IMR-90 (cell line): ENCODE results near the gene SEC16A. TPM values are rescaled to one million over a fixed set of nuclear protein-coding genes. Genes with fewer than 3 reads are reported as not detected.

Source experiments
- ATAC-seq: fragments of 200-7000 bp; cut with Tn5 transposase; 2 replicates; pipeline ENCODE4 v1.9.1; 2020; ENCODE audit warnings: low read depth, mild to moderate bottlenecking, moderate library complexity
- BruUV-seq: library from RNA; stranded (reverse); fragments of 400-500 nt; replicated peaks from 2 replicates; lab custom pipeline; 2021; lab: Mats Ljungman, UMichigan
- CTCF ChIA-PET: fragments of 300-600 bp; formaldehyde crosslinking; extraction: SDS; loops from one replicate; lab custom pipeline; 2021; ENCODE audit warnings: antibody characterized with exemption; lab: Yijun Ruan, JAX
- POLR2A ChIA-PET: fragments of 300-600 bp; sonication (Branson Sonifier 250); formaldehyde crosslinking; loops from one replicate; lab custom pipeline; 2022; ENCODE audit warnings: antibody characterized with exemption; ENCODE audit not compliant: unreplicated experiment; lab: Charles Lee
- DNase-seq: peaks from one replicate; pipeline ENCODE4 v3.0.0; 2013
- H2AFZ ChIP-seq: replicated peaks from 2 replicates; pipeline ENCODE3; 2013; ENCODE audit warnings: low read length, mild to moderate bottlenecking; ENCODE audit not compliant: poor library complexity
- H2AK5ac ChIP-seq: 2 replicates; pipeline ENCODE4 v1.6.1; 2013; ENCODE audit warnings: low read depth, low read length, inconsistent platforms
- H2AK9ac ChIP-seq: replicated peaks from 2 replicates; pipeline ENCODE3; 2013; ENCODE audit warnings: mild to moderate bottlenecking, low read depth, low read length, moderate library complexity; ENCODE audit not compliant: poor library complexity
- H2BK120ac ChIP-seq: 2 replicates; pipeline ENCODE4 v1.6.1; 2013; ENCODE audit warnings: low read depth, low read length, inconsistent platforms
- H2BK15ac ChIP-seq: 3 replicates; pipeline ENCODE4 v1.6.1; 2013; ENCODE audit warnings: low read depth, low read length, inconsistent platforms
- H2BK20ac ChIP-seq: 2 replicates; pipeline ENCODE4 v1.6.1; 2013; ENCODE audit warnings: low read depth, mild to moderate bottlenecking, inconsistent platforms, low read length, moderate library complexity
- H2BK5ac ChIP-seq: 2 replicates; pipeline ENCODE4 v1.6.1; 2013; ENCODE audit warnings: mild to moderate bottlenecking, low read depth, low read length, inconsistent platforms; ENCODE audit not compliant: poor library complexity, severe bottlenecking
- H3K14ac ChIP-seq: replicated peaks from 2 replicates; pipeline ENCODE4 v1.6.1; 2013; ENCODE audit warnings: low read depth, low read length, inconsistent platforms
- H3K18ac ChIP-seq: 2 replicates; pipeline ENCODE4 v1.6.1; 2013; ENCODE audit warnings: low read depth, low read length, control low read depth
- H3K23ac ChIP-seq: 2 replicates; pipeline ENCODE4 v1.6.1; 2013; ENCODE audit warnings: low read depth, low read length, inconsistent platforms
- H3K27ac ChIP-seq: 2 replicates; pipeline ENCODE4 v1.5.1; 2013; ENCODE audit warnings: mild to moderate bottlenecking, control low read depth, low read length; ENCODE audit not compliant: insufficient read depth
- H3K27me3 ChIP-seq: 2 replicates; pipeline ENCODE4 v1.6.1; 2013; ENCODE audit warnings: low read length; ENCODE audit not compliant: control insufficient read depth, insufficient read depth
- H3K36me3 ChIP-seq: 2 replicates; pipeline ENCODE4 v1.6.1; 2013; ENCODE audit warnings: low read length, mixed read lengths; ENCODE audit not compliant: control insufficient read depth, insufficient read depth
- H3K4ac ChIP-seq: 2 replicates; pipeline ENCODE4 v1.6.1; 2013; ENCODE audit warnings: low read depth, low read length, inconsistent platforms
- H3K4me1 ChIP-seq: 2 replicates; pipeline ENCODE4 v1.6.1; 2013; ENCODE audit warnings: low read length, mixed read lengths; ENCODE audit not compliant: control insufficient read depth, insufficient read depth
- H3K4me2 ChIP-seq: 2 replicates; pipeline ENCODE4 v1.6.1; 2013; ENCODE audit warnings: low read depth, mild to moderate bottlenecking, control low read depth, low read length, moderate library complexity
- H3K4me3 ChIP-seq: 2 replicates; pipeline ENCODE4 v1.5.1; 2013; ENCODE audit warnings: low read depth, mild to moderate bottlenecking, control low read depth, low read length, moderate library complexity; ENCODE audit not compliant: insufficient read depth
- H3K56ac ChIP-seq: 2 replicates; pipeline ENCODE4 v1.6.1; 2013; ENCODE audit warnings: low read length, inconsistent platforms; ENCODE audit not compliant: insufficient read depth; ENCODE audit errors: extremely low read depth
- H3K79me1 ChIP-seq, 2 experiments: 2 replicates each; pipeline ENCODE4 v1.6.1; 2013; ENCODE audit warnings: low read length in 2 of 2, inconsistent platforms in 1 of 2, low read depth in 1 of 2
- H3K9ac ChIP-seq: 2 replicates; pipeline ENCODE4 v1.6.1; 2013; ENCODE audit warnings: low read depth, low read length, control low read depth
- H3K9me1 ChIP-seq: 2 replicates; pipeline ENCODE4 v1.6.1; 2013; ENCODE audit warnings: low read length, inconsistent platforms; ENCODE audit not compliant: insufficient read depth
- H3K9me3 ChIP-seq: 2 replicates; pipeline ENCODE4 v1.6.1; 2013; ENCODE audit warnings: low read length; ENCODE audit not compliant: control insufficient read depth, insufficient read depth
- H4K20me1 ChIP-seq: 2 replicates; pipeline ENCODE4 v1.6.1; 2013; ENCODE audit warnings: low read length, inconsistent platforms; ENCODE audit not compliant: insufficient read depth
- H4K5ac ChIP-seq: 2 replicates; pipeline ENCODE4 v1.6.1; 2013; ENCODE audit warnings: mild to moderate bottlenecking, low read depth, low read length, control low read depth
- H4K8ac ChIP-seq, 2 experiments: 2 replicates each; pipeline ENCODE4 v1.6.1; 2013; ENCODE audit warnings: low read depth in 2 of 2, low read length in 2 of 2, control low read depth in 1 of 2, inconsistent platforms in 1 of 2
- H4K91ac ChIP-seq: 2 replicates; pipeline ENCODE4 v1.6.1; 2013; ENCODE audit warnings: low read depth, low read length, inconsistent platforms; ENCODE audit not compliant: insufficient read depth
- BHLHE40 ChIP-seq: fragments of 150-350 bp; IDR thresholded peaks from 2 replicates; pipeline ENCODE4 v1.6.1; 2016; ENCODE audit warnings: mild to moderate bottlenecking, low read depth, low read length
- CEBPB ChIP-seq: IDR thresholded peaks from 2 replicates; pipeline ENCODE4 v1.6.1; 2012; ENCODE audit warnings: low read depth, low read length, improper control_type of control experiment
- CHD1 ChIP-seq: IDR thresholded peaks from 2 replicates; pipeline ENCODE4 v1.6.1; 2012; ENCODE audit warnings: low read depth, low read length, improper control_type of control experiment
- CTCF ChIP-seq: conservative IDR thresholded peaks from 2 replicates; pipeline ENCODE4 v1.5.1; 2012; ENCODE audit warnings: mild to moderate bottlenecking, low read depth, low read length, improper control_type of control experiment
- ELK1 ChIP-seq: fragments of 150-350 bp; IDR thresholded peaks from 2 replicates; pipeline ENCODE4 v1.6.1; 2016; ENCODE audit warnings: low read depth, mild to moderate bottlenecking, low read length, moderate library complexity, borderline replicate concordance
- FOS ChIP-seq: fragments of 150-350 bp; IDR thresholded peaks from 2 replicates; pipeline ENCODE4 v1.6.1; 2016; ENCODE audit warnings: low read depth, low read length
- MAFK ChIP-seq: IDR thresholded peaks from 2 replicates; pipeline ENCODE4 v1.6.1; 2012; ENCODE audit warnings: low read depth, low read length, improper control_type of control experiment
- MAZ ChIP-seq: IDR thresholded peaks from 2 replicates; pipeline ENCODE4 v1.6.1; 2012; ENCODE audit warnings: low read depth, mild to moderate bottlenecking, low read length, improper control_type of control experiment, moderate library complexity, borderline replicate concordance
- MXI1 ChIP-seq: IDR thresholded peaks from 2 replicates; pipeline ENCODE4 v1.6.1; 2012; ENCODE audit warnings: low read depth, mild to moderate bottlenecking, low read length, moderate library complexity, borderline replicate concordance
- NFE2L2 ChIP-seq: fragments of 150-350 bp; IDR thresholded peaks from 2 replicates; pipeline ENCODE4 v1.6.1; 2016; ENCODE audit warnings: low read depth, mild to moderate bottlenecking, low read length
- POLR2A ChIP-seq: IDR thresholded peaks from 2 replicates; pipeline ENCODE4 v1.6.1; 2012; ENCODE audit warnings: mild to moderate bottlenecking, low read depth, low read length
- RAD21 ChIP-seq: IDR thresholded peaks from 2 replicates; pipeline ENCODE4 v1.6.1; 2012; ENCODE audit warnings: low read length, improper control_type of control experiment
- RCOR1 ChIP-seq: IDR thresholded peaks from 2 replicates; pipeline ENCODE4 v1.6.1; 2012; ENCODE audit warnings: mild to moderate bottlenecking, low read length, improper control_type of control experiment; ENCODE audit not compliant: insufficient replicate concordance
- RFX5 ChIP-seq: IDR thresholded peaks from 2 replicates; pipeline ENCODE4 v1.8.0; 2012; ENCODE audit warnings: low read depth, mild to moderate bottlenecking, low read length, moderate library complexity
- SMC3 ChIP-seq: fragments of 150-350 bp; IDR thresholded peaks from 2 replicates; pipeline ENCODE4 v1.6.1; 2016; ENCODE audit warnings: low read depth, mild to moderate bottlenecking, antibody characterized with exemption, low read length, moderate library complexity
- WGBS, 2 experiments: methylation state at CpG; one replicate each; pipeline versions ENCODE4 v1.1.5 to v1.1.7; 2013; ENCODE audit warnings: missing lambda C conversion rate in 2 of 2; ENCODE audit not compliant: insufficient read length in 1 of 2; ENCODE audit errors: extremely low coverage in 2 of 2; 5-methylcytosine and 5-hydroxymethylcytosine counted together
- dilution Hi-C: fragments of 300-500 bp; cut with HindIII; formaldehyde crosslinking; loops from one replicate; pipeline ENCODE4 v1.14.3; 2018; ENCODE audit warnings: low sequenced_read_pairs; ENCODE audit not compliant: unreplicated experiment
- in situ Hi-C: fragments of 300-500 bp; cut with MboI; formaldehyde crosslinking; loops from 3 replicates; pipeline ENCODE4 v1.14.3; 2019; ENCODE audit warnings: low sequenced_read_pairs, inconsistent platforms, mixed read lengths
- intact Hi-C: fragments of 100-400 bp; cut with micrococcal nuclease; formaldehyde crosslinking; loops from 2 replicates; pipeline ENCODE4 v1.10.0; 2022
- polyA plus RNA-seq, 3 experiments: library from polyadenylated mRNA; depleted of rRNA; stranded (reverse); fragments of >200 nt; gene quantifications; 2 replicates each; pipeline ENCODE4 v1.2.3, GENCODE V29; 2012; ENCODE audit warnings: low replicate concordance in 1 of 3
- total RNA-seq: library from RNA; depleted of rRNA; stranded (reverse); fragments of >200 nt; gene quantifications from 2 replicates; pipeline ENCODE4 v1.2.3, GENCODE V29; 2012
- TF ChIP-seq, protein P1 (sequence below): fragments of 150-350 bp; IDR thresholded peaks from 2 replicates; pipeline ENCODE4 v1.6.1; 2017; ENCODE audit warnings: mild to moderate bottlenecking, antibody characterized with exemption, low read length, low read depth

The SEC16A gene
- total and polyA plus RNA-seq, 2 of the 4 experiments (the other 2 are of a cell fraction), result 12.2 to 48.1 TPM

DNA sequence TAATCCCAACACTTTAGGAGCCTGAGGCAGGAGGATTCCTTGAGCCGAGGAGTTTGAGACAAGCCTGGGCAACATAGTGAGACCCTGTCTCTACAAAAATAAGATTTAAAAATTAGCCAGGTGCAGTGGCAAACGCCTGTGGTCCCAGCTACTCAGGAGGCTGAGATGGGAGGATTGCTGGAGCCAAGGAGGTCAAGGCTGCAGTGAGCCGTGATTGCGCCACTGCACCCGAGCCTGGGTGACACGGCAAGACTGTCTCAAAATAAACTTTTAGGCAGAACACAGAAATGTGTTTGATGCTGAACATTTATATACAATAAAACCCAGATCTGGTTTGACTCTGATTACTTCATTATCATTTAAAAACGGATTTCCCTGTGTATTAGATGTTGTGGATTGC lies 77.4 kb downstream of the SEC16A start:
- Histone ChIP-seq H3K18ac (no peak overlapping the region), H2BK15ac (no peak overlapping the region), H2AK5ac (no peak overlapping the region), H4K5ac (no peak overlapping the region), H2BK120ac (no peak overlapping the region), H3K9me3 (no peaks in the 10 kb centered on the region), H4K8ac (no peak overlapping the region), H2AFZ (no peak overlapping the region), H2BK5ac (no peak overlapping the region), H3K23ac (no peak overlapping the region), H3K4me3 (no peak overlapping the region), H2AK9ac (no peak overlapping the region), H3K9me1 (0 out of 2 replicates have a peak, but pooled peaks cover 5% of the 10 kb centered on the region), H3K27me3 (no peaks in the 10 kb centered on the region), H3K4me2 (no peak overlapping the region), H3K9ac (no peak overlapping the region), H3K14ac (no peak overlapping the region), H2BK20ac (no peak overlapping the region), H3K27ac (no peak overlapping the region), H3K79me1 (peaks cover 9 to 31% of the 10 kb centered on the region in 2 experiments), H3K4ac (no peak overlapping the region), H3K56ac (no peak overlapping the region), H3K36me3 (peaks cover 40% of the 10 kb centered on the region), H4K91ac (no peak overlapping the region), H3K4me1 (peaks cover 4% of the 10 kb centered on the region), H4K20me1 (peaks cover 9% of the 10 kb centered on the region)
- ChIA-PET CTCF (no interaction called here), POLR2A (no interaction called here)
- BruUV-seq, result no TSS peak
- intact Hi-C loops (no loop called here), dilution Hi-C loops (no loop called here), in situ Hi-C loops (no loop called here)
- no peak for ATAC-seq
- no CpG with 5 or more reads among the region's 7 CpGs for WGBS, 2 experiments
- DNase-seq, result no peak
- TF ChIP-seq RFX5, result no peak
- no peak for TF ChIP-seq RCOR1
- no peak for TF ChIP-seq RAD21
- TF ChIP-seq MAFK, result no peak
- TF ChIP-seq BHLHE40, result no peak
- TF ChIP-seq SMC3, result no peak
- no peak for TF ChIP-seq FOS
- TF ChIP-seq MAZ, result no peak
- TF ChIP-seq, protein P1, sequence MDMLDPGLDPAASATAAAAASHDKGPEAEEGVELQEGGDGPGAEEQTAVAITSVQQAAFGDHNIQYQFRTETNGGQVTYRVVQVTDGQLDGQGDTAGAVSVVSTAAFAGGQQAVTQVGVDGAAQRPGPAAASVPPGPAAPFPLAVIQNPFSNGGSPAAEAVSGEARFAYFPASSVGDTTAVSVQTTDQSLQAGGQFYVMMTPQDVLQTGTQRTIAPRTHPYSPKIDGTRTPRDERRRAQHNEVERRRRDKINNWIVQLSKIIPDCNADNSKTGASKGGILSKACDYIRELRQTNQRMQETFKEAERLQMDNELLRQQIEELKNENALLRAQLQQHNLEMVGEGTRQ, result no peak
- no peak for TF ChIP-seq NFE2L2
- TF ChIP-seq CTCF, result no peak
- no peak for TF ChIP-seq CHD1
- TF ChIP-seq ELK1, result no peak
- no peak for TF ChIP-seq MXI1
- no peak for TF ChIP-seq CEBPB
- no peak for TF ChIP-seq POLR2A
